Progenitor cell of endocrine pancreas (in vitro differentiated cells): ENCODE results near the gene WDR27. TPM values are rescaled to one million over a fixed set of nuclear protein-coding genes. Genes with fewer than 3 reads are reported as not detected.

Source experiments
- DNase-seq: peaks from one replicate; pipeline ENCODE4 v3.0.0; 2021; ENCODE audit warnings: low spot score; ENCODE audit not compliant: unreplicated experiment
- H3K27ac Mint-ChIP-seq: 2 replicates; pipeline ENCODE4 v1.8.0; 2021; ENCODE audit warnings: mild to moderate bottlenecking, moderate library complexity, mixed read lengths
- H3K27me3 Mint-ChIP-seq: 2 replicates; pipeline ENCODE4 v1.8.0; 2021; ENCODE audit warnings: mixed read lengths
- H3K36me3 Mint-ChIP-seq: 2 replicates; pipeline ENCODE4 v1.8.0; 2022; ENCODE audit warnings: mixed read lengths; ENCODE audit not compliant: insufficient read depth
- H3K4me1 Mint-ChIP-seq: 2 replicates; pipeline ENCODE4 v1.8.0; 2021; ENCODE audit warnings: low read depth, mixed read lengths
- H3K4me3 Mint-ChIP-seq: 2 replicates; pipeline ENCODE4 v1.8.0; 2021; ENCODE audit warnings: low read depth, mild to moderate bottlenecking, moderate library complexity, mixed read lengths
- H3K9me3 Mint-ChIP-seq: 2 replicates; pipeline ENCODE4 v1.8.0; 2021; ENCODE audit warnings: low read depth, mixed read lengths
- total RNA-seq: library from RNA; stranded (reverse); gene quantifications from 2 replicates; pipeline ENCODE4 v1.2.1, GENCODE V29; 2021
- TF ChIP-seq, protein P1 (sequence below): fragments of 200-600 bp; sonication (generic); IDR thresholded peaks from one replicate; pipeline ENCODE4 v1.5.0; 2021; ENCODE audit warnings: antibody characterized with exemption, mild to moderate bottlenecking; ENCODE audit not compliant: unreplicated experiment

Gene WDR27
- total RNA-seq, 1 donor from 2014 or later: 123 TPM

DNA sequence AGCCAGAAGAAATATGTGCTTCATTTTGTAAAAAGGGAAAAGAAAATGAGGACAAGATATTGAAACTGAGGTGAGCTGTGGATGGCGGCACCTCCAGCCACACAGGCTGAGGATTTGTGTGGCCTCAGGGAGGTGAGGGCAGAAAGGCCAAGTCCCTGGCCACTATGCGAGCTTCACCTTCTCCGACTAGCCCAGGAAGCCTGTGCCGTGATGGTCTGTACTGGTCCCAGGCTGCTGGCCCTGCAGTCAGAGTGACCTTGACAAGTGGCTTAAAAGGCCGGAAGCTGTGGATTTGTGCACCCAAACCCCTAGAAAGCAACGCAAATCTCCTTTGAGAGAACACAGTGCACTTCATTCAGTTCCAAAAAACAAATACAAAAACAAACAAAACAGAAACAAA, 48.1 kb downstream of the WDR27 start:
- TF ChIP-seq, protein P1, sequence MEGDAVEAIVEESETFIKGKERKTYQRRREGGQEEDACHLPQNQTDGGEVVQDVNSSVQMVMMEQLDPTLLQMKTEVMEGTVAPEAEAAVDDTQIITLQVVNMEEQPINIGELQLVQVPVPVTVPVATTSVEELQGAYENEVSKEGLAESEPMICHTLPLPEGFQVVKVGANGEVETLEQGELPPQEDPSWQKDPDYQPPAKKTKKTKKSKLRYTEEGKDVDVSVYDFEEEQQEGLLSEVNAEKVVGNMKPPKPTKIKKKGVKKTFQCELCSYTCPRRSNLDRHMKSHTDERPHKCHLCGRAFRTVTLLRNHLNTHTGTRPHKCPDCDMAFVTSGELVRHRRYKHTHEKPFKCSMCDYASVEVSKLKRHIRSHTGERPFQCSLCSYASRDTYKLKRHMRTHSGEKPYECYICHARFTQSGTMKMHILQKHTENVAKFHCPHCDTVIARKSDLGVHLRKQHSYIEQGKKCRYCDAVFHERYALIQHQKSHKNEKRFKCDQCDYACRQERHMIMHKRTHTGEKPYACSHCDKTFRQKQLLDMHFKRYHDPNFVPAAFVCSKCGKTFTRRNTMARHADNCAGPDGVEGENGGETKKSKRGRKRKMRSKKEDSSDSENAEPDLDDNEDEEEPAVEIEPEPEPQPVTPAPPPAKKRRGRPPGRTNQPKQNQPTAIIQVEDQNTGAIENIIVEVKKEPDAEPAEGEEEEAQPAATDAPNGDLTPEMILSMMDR: no peak
- H3K4me3 Mint-ChIP-seq: no peak overlapping the region
- DNase-seq: no peak
- no peaks in the 10 kb centered on the region for H3K27me3 Mint-ChIP-seq
- peaks cover 17% of the 10 kb centered on the region for H3K36me3 Mint-ChIP-seq
- peaks cover 4% of the 10 kb centered on the region for H3K4me1 Mint-ChIP-seq
- peak overlapping the region; percentile 53 for H3K27ac Mint-ChIP-seq
- no peaks in the 10 kb centered on the region for H3K9me3 Mint-ChIP-seq

DNA sequence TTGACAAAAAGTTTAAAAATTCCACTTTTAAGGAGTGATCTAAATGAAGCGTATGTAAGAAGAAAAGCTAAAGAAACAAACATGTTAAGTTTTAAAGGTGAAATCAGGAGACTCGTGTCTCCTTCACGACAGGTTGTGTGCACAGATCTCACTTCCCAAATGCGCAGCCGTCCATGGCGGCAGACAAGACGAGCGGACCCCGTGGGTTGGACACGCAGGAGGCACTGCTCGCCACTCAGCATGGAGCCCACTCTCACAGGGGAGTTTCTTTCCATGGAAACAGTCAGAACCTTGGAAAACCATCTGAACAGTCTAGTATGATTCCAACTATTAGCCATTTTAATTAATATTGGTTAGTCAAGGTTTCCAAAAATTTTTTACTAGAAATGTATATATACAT, 48.9 kb downstream of the WDR27 start:
- no peak for DNase-seq
- H3K4me3 Mint-ChIP-seq: no peak overlapping the region
- peaks cover 4% of the 10 kb centered on the region for H3K4me1 Mint-ChIP-seq
- peaks cover 15% of the 10 kb centered on the region for H3K36me3 Mint-ChIP-seq
- no peaks in the 10 kb centered on the region for H3K9me3 Mint-ChIP-seq
- no peaks in the 10 kb centered on the region for H3K27me3 Mint-ChIP-seq
- no peak overlapping the region for H3K27ac Mint-ChIP-seq
- TF ChIP-seq, protein P1: no peak

DNA sequence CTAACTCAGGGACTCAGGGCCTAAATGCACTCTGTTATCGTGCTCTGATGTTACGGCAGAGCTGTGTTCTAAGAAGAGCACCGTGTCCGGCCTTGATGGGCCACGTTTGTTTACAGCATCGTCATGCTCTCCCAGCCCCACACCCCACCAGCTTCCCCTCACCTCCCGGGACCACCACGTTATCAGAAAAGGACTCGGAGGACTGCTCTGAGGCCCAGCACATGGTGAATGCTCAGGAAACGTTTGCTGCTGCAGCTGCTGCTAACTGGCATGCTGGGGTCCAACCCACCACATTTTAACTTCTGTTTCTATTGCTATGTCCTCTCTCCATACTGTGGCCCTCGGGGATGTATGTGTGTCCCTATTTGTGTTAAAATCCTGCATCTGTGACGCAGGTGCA, 50.3 kb downstream of the WDR27 start:
- H3K9me3 Mint-ChIP-seq: no peaks in the 10 kb centered on the region
- peaks cover 9% of the 10 kb centered on the region for H3K36me3 Mint-ChIP-seq
- no peak for DNase-seq
- TF ChIP-seq, protein P1: no peak
- H3K27ac Mint-ChIP-seq: no peak overlapping the region
- no peak overlapping the region for H3K4me3 Mint-ChIP-seq
- peaks cover 7% of the 10 kb centered on the region for H3K4me1 Mint-ChIP-seq
- no peaks in the 10 kb centered on the region for H3K27me3 Mint-ChIP-seq

DNA sequence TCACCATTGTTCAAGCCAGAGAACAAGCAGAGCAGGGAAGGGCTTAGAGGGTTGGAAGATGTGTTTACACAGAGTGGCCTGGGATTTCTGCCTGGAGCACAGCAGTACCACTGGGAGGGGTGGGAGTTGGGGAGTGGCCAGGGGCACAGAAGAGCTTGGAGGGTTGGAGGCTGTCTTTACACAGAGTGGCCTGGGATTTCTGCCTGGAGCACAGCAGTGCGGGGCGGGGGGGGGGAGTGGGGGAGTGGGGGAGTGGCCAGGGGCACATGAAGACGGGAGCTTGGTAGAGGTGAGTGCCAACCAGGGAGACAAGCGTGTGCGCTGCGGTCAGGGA, 50.9 kb downstream of the WDR27 start:
- Mint-ChIP-seq H3K27me3 (no peaks in the 10 kb centered on the region), H3K4me1 (peaks cover 7% of the 10 kb centered on the region), H3K27ac (no peak overlapping the region), H3K4me3 (no peak overlapping the region), H3K36me3 (peaks cover 8% of the 10 kb centered on the region), H3K9me3 (no peaks in the 10 kb centered on the region)
- TF ChIP-seq, protein P1: no peak
- no peak for DNase-seq

DNA sequence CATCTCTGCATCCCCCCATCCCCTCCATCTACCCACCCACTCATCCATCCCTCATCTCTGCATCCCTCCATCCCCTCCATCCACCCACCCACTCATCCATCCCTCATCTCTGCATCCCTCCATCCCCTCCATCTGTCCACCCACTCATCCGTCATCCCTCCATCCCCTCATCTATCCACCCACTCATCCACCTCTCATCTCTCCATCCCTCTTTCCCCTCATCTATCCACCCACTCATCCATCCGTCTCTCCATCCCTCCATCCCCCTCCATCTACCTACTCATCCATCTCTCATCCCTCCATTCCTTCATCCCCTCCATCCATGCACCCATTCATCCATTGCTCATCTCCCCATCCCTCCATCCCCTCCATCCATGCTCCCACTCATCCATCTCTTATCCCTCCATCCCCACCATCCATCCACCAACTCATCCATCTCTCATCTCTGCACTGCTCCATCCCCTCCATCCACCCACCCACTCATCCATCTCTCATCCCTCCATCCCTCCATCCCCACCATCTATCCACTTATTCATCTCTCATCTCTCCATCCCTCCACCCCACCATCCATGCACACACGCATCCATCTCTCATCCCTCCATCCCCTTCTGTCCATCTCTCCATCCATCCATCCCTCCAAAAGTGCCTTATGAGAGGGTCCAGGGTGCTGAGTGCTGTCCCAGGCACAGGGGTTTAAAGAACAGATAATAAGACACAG, 51.4 kb downstream of the WDR27 start:
- no peak overlapping the region for H3K4me3 Mint-ChIP-seq
- no peaks in the 10 kb centered on the region for H3K9me3 Mint-ChIP-seq
- no peak for DNase-seq
- no peak overlapping the region for H3K27ac Mint-ChIP-seq
- peaks cover 6% of the 10 kb centered on the region for H3K4me1 Mint-ChIP-seq
- no peaks in the 10 kb centered on the region for H3K27me3 Mint-ChIP-seq
- TF ChIP-seq, protein P1: no peak
- peaks cover 7% of the 10 kb centered on the region for H3K36me3 Mint-ChIP-seq
